T follicular helper cell (primary cell): ENCODE data around the gene MAPK1IP1L.
"Not testable (repeated sequence)": the region's sequence is repeated elsewhere in the genome, so short reads cannot be mapped to it uniquely, and the experiment has no call there.

Experiments
- DNase-seq: peaks from one replicate; pipeline ENCODE4 v3.0.0-alpha.2; 2020; ENCODE audit warnings: low read depth

Gene MAPK1IP1L

DNA sequence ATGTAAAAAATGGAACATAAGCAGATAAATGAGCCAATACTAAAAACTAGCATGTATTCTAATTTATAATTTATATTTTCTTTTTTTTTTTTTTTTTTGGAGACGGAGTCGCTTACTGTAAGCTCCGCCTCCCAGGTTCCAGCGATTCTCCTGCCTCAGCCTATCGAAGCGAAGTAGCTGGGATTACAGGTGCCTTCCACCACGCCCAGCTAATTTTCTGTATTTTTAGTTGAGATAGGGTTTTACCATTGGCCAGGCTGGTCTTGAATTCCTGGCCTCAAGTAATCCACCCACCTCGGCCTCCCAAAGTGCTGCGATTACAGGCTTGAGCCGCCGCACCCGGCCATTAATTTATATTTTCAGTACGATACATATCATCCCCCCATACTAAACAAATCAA lies 2.7 kb downstream of the MAPK1IP1L start:
- DNase-seq, result no peak

DNA sequence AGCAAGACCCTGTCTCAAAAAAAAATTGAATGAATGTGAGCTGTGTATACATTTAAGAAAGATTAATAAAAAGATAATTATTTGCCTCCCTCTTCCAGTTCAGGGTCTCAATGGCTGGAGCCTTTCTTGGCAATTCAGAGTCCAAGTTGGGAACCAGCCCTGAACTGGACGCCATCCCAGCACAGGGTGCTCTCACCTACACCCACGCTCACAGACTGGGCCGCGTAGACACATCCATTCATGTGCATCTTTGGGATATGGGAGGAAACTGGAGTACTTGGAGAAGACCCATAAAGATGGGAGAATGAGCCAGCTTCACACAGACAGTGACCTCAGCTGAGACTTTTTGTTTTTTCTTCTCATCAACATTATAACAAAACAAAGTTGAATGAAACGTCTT lies 6.5 kb downstream of the MAPK1IP1L start:
- no peak for DNase-seq

GRCh38 chr14:55059333-55059732 lies 7.9 kb downstream of the MAPK1IP1L start:
- no peak for DNase-seq

- DNase-seq, result no peak
Measured at GRCh38 chr14:55062517-55063351, 11.3 kb downstream of the MAPK1IP1L start.

DNA sequence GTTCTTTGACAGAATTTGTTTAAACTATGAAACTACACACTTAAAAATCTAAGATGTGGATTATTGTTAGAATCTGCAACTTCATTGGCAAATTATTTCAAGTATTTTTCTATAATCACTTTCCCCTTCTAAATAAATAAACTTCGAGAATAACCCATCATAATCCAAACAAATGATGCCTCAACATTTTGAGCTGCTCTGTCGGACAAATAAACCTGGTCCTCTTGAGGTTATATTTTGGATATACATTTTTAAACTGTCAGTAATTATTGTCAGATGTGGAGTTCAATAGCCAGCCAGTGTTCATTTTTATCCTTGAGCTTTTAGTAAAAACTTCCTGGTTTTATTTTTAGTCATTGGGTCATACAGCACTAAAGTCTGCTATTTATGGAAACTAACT lies 13.4 kb downstream of the MAPK1IP1L start:
- DNase-seq, result not testable (repeated sequence)

DNA sequence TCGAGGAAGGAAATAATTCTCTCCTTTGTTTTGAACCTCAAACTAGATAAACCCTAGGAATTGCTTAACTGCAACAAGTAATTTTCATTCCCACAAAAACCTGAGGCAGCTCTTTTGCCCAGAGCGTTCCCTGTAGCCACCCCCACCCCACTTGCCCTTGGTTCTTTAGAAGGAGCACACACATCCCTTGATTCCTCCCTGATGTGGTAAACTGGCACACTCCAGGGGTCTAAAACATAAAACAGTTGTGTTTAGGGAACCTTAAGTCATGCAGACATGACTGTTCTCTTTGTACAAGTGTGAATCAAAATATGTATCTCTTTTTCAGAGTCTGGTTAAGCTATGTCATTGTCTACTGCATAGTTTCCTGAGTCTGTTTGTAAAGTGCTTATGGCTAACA lies 14.0 kb downstream of the MAPK1IP1L start:
- no peak for DNase-seq

DNA sequence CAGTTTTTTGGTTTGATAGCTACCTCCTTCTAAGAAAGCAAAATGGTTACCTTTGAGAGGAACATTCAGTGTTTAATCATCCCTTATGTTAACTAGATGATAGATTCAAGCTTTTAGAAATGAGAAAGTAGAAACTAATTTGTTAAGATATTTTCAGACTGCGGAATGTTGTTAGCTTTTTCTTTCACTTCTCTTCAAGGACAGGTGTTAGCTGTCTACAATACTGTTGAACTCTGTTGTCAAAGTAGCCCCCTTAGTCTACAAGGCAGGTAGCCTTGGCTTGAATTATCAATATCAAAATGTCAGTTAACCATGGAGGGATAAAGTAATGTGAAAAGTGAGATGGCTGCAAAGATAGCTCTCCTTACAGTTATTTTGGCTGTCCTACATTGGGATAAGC lies 14.8 kb downstream of the MAPK1IP1L start:
- DNase-seq, result no peak

DNA sequence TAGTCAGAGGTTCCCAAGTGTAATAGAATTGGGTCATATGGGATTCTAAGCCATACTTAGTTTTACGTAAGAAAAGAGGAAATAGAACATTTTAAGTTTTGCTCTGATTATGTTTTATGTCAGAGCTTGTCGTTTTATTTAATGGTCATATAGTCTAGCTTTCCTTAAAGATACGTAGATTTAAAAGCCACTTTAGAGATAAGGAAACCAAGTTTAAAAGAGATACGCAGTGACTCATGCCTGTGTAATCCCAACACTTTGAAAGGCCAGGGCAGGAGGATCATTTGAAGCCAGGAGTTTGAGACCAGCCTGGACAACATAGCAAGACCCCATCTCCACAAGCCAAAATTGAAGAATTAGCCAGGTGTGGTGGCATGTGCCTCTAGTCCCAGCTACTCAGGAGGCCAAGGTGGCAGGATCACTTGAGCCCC lies 19.5 kb downstream of the MAPK1IP1L start:
- no peak for DNase-seq

DNA sequence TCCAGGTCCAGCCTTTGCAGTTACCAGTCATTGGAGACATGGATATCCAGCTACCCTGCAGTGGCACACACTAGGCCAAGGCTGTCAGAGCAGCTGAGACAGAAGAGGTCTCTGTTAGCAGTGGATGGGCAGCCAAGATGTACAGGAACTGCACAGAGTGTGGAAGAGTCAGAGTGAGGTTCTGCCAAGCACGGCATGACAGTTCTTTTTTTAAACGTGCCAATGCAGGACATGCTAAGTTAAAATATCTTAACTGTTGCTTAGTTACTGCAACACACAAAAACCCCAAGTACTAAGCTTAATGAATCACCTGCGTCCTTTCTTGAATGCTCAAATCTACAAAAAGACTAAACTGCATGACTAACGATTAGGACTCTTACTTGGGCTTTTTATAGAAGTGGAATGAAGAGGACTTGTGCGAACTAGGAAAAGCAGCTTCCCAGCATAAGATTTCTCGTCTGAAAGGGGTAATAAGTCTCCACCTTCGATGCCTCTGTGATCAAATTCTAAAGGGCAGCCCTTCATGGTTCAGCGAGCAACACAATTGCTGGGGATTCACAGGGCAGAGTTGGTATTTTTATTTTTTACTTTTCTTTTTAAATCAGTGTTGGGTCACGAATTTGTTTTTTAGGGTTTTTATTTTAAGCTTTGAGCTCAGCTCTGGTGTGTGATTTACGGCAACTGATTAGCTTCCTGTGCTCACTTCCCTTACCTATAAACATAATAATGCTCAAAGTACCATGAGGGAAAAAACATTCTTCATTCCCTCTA lies 20.6 kb downstream of the MAPK1IP1L start:
- DNase-seq, result no peak

- no peak for DNase-seq
Measured at GRCh38 chr14:55073856-55074255, 22.4 kb downstream of the MAPK1IP1L start.

DNA sequence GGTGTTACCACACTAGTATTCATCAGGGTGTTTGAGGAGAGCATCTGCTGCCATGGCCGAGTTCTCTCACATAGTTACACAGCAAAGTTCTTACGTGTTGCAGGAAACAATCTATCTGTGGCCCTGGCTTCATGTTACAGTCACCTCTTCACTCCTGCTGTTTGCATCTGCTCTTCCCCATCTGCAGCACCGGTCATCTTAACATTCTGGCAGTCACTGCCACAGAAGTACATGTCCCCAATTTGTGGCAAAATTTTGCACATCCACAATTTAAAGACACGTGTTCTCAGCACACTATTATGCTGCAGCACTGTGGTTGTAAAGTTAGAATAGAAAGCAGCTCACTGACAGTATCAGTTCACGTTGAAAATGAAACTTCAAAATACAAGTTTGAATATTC lies 23.2 kb downstream of the MAPK1IP1L start:
- no peak for DNase-seq

DNA sequence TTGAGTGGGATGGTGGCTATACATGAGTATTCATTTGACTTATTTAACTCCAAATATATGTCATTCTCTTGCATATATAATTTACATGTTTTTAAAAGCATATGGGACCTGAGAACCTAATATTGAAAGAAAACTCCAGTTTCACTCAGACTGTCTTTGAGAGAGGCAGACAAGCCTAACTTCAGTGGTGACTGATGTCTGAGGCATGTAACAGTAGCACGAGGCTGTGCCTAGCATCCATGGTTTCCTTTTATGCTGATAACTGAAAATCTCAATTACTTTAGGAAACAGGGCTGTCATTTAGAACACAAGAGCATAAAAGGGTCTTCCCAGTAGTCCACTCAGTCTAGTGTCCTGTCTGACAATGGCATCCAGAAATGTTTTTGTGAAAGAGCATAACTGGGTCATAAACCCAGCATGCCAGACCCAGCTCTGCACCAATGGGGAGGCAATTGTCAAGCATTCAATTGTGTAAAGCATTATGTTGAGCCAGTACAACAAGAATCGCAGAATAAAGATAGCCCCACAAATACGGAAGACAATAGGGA lies 24.3 kb downstream of the MAPK1IP1L start:
- no peak for DNase-seq

DNA sequence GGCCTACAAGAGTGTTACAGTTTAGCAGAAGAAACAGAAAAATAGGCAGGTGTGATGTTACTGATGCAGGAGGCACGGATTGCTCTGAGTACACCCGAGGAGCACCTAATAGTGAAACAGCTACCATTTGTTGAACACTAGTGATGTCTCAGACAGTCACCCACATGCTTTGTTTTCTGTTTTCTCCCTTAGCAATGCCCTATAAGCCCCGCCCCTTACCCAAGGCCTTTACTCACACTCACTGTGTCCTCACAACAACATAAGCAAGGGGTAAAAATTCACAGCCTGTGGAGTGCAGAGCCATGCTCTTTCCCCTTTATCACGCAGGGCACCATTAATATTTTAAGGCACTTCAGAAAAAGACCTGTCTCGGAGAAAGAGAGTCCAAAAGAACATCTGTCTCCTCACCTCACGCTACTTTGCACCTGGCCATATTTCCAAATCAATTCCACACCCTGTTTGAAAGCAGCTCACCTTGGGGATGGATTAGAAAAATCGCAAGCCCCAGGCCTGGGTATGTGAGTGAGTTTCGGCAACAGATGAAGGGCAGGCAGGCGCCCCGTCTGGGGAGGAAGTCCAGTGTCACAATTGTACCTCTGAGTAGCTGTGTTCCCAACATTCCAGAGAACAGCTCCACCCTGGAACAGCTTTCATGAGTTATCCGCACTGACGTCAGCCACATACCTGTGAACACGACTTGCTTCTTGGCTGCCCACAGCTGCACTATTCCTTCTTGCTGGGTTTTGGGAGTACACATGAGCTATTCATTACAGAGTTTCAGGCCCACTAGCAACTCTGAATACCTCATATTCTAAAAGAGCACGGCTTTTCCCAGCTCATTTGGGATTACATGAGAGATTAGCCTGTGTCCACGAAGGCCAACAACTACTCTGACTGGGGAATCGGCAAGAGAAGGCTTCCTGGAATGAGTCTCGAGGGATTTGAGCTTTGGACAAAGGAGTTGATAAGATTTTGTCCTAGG lies 26.0 kb downstream of the MAPK1IP1L start:
- DNase-seq, result no peak

DNA sequence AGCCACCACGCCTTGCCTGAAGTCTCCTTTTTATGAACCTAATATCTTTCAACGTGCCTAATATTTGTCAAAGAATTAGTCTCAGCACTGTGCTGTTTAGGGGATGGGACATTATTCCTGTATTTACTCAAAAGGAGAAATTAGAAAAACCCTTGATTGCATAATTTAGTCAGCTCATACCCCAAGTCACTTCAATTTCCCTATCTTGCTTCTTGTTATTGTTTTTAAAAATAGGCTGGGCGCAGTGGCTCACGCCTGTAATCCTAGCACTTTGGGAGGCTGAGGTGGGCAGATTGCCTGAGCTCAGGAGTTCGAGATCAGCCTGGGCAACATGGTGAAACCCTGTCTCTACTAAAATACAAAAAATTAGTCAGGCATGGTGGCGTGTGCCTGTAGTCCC lies 28.5 kb downstream of the MAPK1IP1L start:
- DNase-seq, result not testable (repeated sequence)

DNA sequence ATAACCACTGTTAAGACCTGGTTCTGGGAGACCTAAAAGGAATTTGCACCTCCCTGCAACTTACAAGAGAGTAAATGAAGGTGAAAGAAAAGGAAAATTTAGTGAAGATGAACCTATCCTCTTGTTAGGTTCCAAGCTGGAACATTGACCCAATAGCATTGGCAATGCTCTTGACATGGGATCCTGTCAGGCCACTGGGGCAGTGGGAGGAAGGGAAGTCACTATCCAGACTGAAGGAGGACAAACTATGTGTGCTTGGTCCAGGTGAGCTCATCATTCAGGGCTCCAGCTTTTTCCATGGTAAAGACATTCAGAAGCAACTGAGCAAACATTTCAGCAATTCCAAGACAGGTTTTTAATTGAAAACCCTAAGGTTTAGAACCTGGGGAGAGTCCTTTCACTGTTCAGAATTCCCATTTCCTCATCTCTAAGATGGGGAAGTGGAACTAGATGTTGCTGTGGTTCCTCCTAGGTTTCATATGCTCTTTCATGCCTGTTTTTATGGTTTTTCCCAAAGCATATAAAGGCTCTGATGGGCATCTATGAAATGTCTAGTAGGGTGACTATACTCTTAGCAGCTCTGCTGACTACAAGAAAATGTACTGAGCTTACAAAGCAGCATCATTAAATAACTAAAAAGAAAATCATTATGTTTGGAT lies 33.1 kb downstream of the MAPK1IP1L start:
- no peak for DNase-seq

- DNase-seq, result no peak
Measured at GRCh38 chr14:55085060-55085660, 33.7 kb downstream of the MAPK1IP1L start.

DNA sequence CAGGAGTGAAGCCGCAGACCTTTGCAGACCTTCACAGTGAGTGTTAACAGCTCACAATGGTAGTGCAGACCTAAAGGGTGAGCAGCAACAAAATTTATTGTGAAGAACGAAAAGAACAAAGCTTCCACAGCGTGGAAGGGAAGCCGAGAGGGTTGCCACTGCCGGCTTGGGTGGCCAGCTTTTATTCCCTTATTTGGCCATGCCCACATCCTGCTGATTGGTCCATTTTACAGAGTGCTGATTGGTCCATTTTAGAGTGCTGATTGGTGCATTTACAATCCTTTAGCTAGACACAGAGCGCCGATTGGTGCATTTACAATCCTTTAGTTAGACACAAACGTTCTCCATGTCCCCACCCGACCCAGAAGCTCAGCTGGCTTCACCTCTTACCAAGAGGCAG lies 35.5 kb downstream of the MAPK1IP1L start:
- DNase-seq, result no peak

DNA sequence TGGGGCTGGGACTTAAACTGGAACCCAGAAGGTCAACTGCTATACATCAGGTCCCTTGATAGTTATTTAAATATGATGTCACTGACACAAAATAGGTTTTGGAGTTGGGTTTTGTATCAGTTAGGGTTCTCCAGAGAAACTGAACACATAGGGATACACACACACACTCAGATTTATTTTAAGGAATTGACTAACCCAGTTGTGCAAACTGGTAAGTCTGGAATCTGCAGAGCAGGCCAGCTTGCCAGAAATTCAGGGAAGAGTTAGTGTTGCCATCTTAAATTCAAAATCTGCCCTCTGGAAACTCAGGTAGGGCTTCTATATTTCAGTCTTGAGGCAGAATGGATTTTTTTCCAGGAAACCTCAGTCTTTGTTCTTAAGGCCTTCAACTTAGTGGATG lies 36.9 kb downstream of the MAPK1IP1L start:
- DNase-seq, result no peak

GRCh38 chr14:55092341-55092740 lies 40.9 kb downstream of the MAPK1IP1L start:
- DNase-seq, result no peak

- no peak for DNase-seq
Measured at GRCh38 chr14:55094292-55095157, 43.1 kb downstream of the MAPK1IP1L start.
